ENCODE data around the gene MGA. TPM values are rescaled to one million over a fixed set of nuclear protein-coding genes. Genes with fewer than 3 reads are reported as not detected.

MGA gene
- total RNA-seq, 2 donors from 2014 or later = 58.5 to 62.6 TPM

DNA sequence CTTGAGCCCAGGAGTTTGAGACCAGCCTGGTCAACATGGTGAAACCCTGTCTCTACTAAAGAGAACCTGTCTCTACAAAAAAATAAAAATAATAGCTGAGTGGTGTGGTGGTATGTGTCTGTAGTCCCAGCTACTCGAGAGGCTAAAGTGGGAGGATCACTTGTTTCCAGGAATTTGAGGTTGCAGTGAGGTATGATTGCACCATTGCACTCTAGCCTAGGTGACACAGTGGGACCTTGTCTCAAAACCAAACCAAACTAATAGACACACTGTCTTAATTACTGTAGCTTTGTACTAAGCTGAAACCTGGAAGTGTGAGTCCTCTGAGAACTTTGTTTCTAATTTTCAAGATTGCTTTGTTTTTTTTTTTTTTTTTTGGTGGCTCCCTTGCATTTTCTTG, 30.4 kb downstream of the MGA start:
- TF ChIP-seq, protein P1, sequence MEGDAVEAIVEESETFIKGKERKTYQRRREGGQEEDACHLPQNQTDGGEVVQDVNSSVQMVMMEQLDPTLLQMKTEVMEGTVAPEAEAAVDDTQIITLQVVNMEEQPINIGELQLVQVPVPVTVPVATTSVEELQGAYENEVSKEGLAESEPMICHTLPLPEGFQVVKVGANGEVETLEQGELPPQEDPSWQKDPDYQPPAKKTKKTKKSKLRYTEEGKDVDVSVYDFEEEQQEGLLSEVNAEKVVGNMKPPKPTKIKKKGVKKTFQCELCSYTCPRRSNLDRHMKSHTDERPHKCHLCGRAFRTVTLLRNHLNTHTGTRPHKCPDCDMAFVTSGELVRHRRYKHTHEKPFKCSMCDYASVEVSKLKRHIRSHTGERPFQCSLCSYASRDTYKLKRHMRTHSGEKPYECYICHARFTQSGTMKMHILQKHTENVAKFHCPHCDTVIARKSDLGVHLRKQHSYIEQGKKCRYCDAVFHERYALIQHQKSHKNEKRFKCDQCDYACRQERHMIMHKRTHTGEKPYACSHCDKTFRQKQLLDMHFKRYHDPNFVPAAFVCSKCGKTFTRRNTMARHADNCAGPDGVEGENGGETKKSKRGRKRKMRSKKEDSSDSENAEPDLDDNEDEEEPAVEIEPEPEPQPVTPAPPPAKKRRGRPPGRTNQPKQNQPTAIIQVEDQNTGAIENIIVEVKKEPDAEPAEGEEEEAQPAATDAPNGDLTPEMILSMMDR (conservative IDR thresholded peaks at IDR 0.05) = no peak
- Histone ChIP-seq H3K4me3 (ENCODE audit: low read length) (no peak overlapping the region), H3K4me1 (ENCODE audit: control insufficient read depth, insufficient read depth, low read length) (no peaks in the 10 kb centered on the region), H3K9me3 (ENCODE audit: control insufficient read depth, low read length) (no peaks in the 10 kb centered on the region), H3K36me3 (ENCODE audit: control insufficient read depth, insufficient read depth, low read length) (peaks cover under 1% of the 10 kb centered on the region), H3K27ac (ENCODE audit: low read depth, low read length) (no peak overlapping the region), H3K9ac (ENCODE audit: extremely low read depth, low read length, poor library complexity, severe bottlenecking) (no peak overlapping the region), H3K27me3 (ENCODE audit: control insufficient read depth, insufficient read depth, low read length, poor library complexity, severe bottlenecking) (no peaks in the 10 kb centered on the region)
- 95% methylated on average over 1 of the region's 1 CpG; no CpG with 5 or more reads in 1 of the 2 experiments for WGBS, 2 experiments (ENCODE audit: insufficient coverage in 1 of 2, insufficient read length in 1 of 2)
- H3K36me3 Mint-ChIP-seq (ENCODE audit: low read depth) = peaks cover 3% of the 10 kb centered on the region
- no peaks in the 10 kb centered on the region for H3K9me3 Mint-ChIP-seq
- H3K4me1 Mint-ChIP-seq = peaks cover 15% of the 10 kb centered on the region
- H3K27me3 Mint-ChIP-seq (ENCODE audit: insufficient read depth) = no peaks in the 10 kb centered on the region
- H3K4me3 Mint-ChIP-seq = no peak overlapping the region
- DNase-seq = no peak
- no peak overlapping the region for H3K27ac Mint-ChIP-seq

DNA sequence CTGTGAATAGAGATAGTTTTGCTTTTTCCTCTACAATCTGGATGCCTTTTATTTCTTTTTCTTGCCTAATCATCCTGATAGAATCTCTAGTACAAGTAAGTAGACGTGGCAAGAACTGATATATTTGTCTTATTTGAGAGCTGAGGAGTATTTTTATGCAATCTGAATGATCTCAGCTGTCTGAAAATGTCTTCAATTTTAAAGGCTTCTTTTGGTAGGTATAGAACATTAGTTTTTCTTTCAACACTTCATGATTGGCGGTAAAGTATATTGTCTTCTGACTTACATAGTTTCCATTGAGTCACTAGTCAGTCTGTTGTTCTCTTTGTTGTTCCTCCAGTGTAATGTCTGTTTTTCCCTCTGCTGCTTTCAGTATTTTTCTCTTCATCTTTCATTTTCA, 31.3 kb downstream of the MGA start:
- WGBS, 2 experiments (ENCODE audit: insufficient coverage in 1 of 2, insufficient read length in 1 of 2) = 92 to 94% methylated on average over 2 of the region's 2 CpGs
- DNase-seq = no peak
- Mint-ChIP-seq H3K4me3 (no peak overlapping the region), H3K4me1 (peaks cover 15% of the 10 kb centered on the region), H3K27me3 (ENCODE audit: insufficient read depth) (no peaks in the 10 kb centered on the region), H3K36me3 (ENCODE audit: low read depth) (peaks cover 2% of the 10 kb centered on the region), H3K27ac (peak overlapping the region; percentile 29), H3K9me3 (no peaks in the 10 kb centered on the region)
- TF ChIP-seq, protein P1 (conservative IDR thresholded peaks at IDR 0.05) = no peak
- peaks cover 9% of the 10 kb centered on the region for H3K36me3 ChIP-seq (ENCODE audit: control insufficient read depth, insufficient read depth, low read length)
- no peak overlapping the region for H3K9ac ChIP-seq (ENCODE audit: extremely low read depth, low read length, poor library complexity, severe bottlenecking)
- no peaks in the 10 kb centered on the region for H3K9me3 ChIP-seq (ENCODE audit: control insufficient read depth, low read length)
- H3K27me3 ChIP-seq (ENCODE audit: control insufficient read depth, insufficient read depth, low read length, poor library complexity, severe bottlenecking) = no peaks in the 10 kb centered on the region
- no peak overlapping the region for H3K4me3 ChIP-seq (ENCODE audit: low read length)
- H3K27ac ChIP-seq (ENCODE audit: low read depth, low read length) = no peak overlapping the region
- no peaks in the 10 kb centered on the region for H3K4me1 ChIP-seq (ENCODE audit: control insufficient read depth, insufficient read depth, low read length)

DNA sequence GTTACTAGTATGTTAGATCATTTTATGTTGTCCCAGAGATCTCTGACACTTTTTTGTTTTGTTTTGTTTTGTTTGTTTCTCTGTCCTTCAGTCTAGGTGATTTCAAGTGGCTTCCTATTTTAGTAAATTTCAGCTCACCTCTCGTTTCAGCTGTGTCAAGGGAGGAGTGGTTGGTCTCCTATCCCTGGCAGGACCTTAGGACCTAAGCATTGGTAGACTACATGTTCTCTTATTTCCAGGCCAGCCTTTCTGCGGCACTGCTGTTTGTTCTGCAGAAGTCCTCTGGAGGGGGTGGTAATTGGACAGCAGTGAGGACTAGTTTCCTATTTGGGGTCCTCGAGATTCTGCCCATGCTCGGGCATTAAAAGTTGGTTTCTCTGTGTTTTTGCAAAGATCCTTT, 31.8 kb downstream of the MGA start:
- Mint-ChIP-seq H3K27me3 (ENCODE audit: insufficient read depth) (no peaks in the 10 kb centered on the region), H3K9me3 (no peaks in the 10 kb centered on the region), H3K4me3 (no peak overlapping the region), H3K27ac (peak overlapping the region; percentile 29), H3K36me3 (ENCODE audit: low read depth) (peaks cover 8% of the 10 kb centered on the region), H3K4me1 (peaks cover 15% of the 10 kb centered on the region)
- H3K9me3 ChIP-seq (ENCODE audit: control insufficient read depth, low read length) = no peaks in the 10 kb centered on the region
- H3K4me1 ChIP-seq (ENCODE audit: control insufficient read depth, insufficient read depth, low read length) = no peaks in the 10 kb centered on the region
- TF ChIP-seq, protein P1 (conservative IDR thresholded peaks at IDR 0.05) = no peak
- H3K4me3 ChIP-seq (ENCODE audit: low read length) = no peak overlapping the region
- H3K27ac ChIP-seq (ENCODE audit: low read depth, low read length) = no peak overlapping the region
- no peaks in the 10 kb centered on the region for H3K27me3 ChIP-seq (ENCODE audit: control insufficient read depth, insufficient read depth, low read length, poor library complexity, severe bottlenecking)
- WGBS, 2 experiments (ENCODE audit: insufficient coverage in 1 of 2, insufficient read length in 1 of 2) = 91 to 100% methylated on average over 2 to 4 of the region's 4 CpGs
- no peak overlapping the region for H3K9ac ChIP-seq (ENCODE audit: extremely low read depth, low read length, poor library complexity, severe bottlenecking)
- H3K36me3 ChIP-seq (ENCODE audit: control insufficient read depth, insufficient read depth, low read length) = peaks cover 15% of the 10 kb centered on the region
- DNase-seq = no peak
